HPDE6-E6E7 (cell line): ENCODE data around the gene HOXC5.
"Not testable (repeated sequence)": the region's sequence is repeated elsewhere in the genome, so short reads cannot be mapped to it uniquely, and the experiment has no call there.

Experiments used
- DNase-seq: peaks from one replicate; pipeline ENCODE4 v3.0.0; 2011; ENCODE audit warnings: missing footprints; ENCODE audit errors: extremely low spot score

Gene HOXC5

GRCh38 chr12:54060975-54061778 lies 28.3 kb downstream of the HOXC5 start:
- DNase-seq, result no peak

GRCh38 chr12:54065677-54066076 lies 32.8 kb downstream of the HOXC5 start:
- no peak for DNase-seq

GRCh38 chr12:54066408-54066807 lies 33.6 kb downstream of the HOXC5 start:
- no peak for DNase-seq

- DNase-seq, result no peak
Measured at GRCh38 chr12:54068418-54069070, 35.7 kb downstream of the HOXC5 start.

- no peak for DNase-seq
Measured at GRCh38 chr12:54071942-54072341, 39.1 kb downstream of the HOXC5 start.

GRCh38 chr12:54074308-54074707 lies 41.5 kb downstream of the HOXC5 start:
- no peak for DNase-seq

- DNase-seq, result no peak
Measured at GRCh38 chr12:54075409-54075808, 42.6 kb downstream of the HOXC5 start.

- DNase-seq, result no peak
Measured at GRCh38 chr12:54075974-54076373, 43.1 kb downstream of the HOXC5 start.

GRCh38 chr12:54077843-54078242 lies 45.0 kb downstream of the HOXC5 start:
- DNase-seq, result not testable (repeated sequence)

GRCh38 chr12:54079115-54079514 lies 46.3 kb downstream of the HOXC5 start:
- not testable (repeated sequence) for DNase-seq

- DNase-seq, result not testable (repeated sequence)
Measured at GRCh38 chr12:54080008-54080924, 47.4 kb downstream of the HOXC5 start.

GRCh38 chr12:54081053-54081514 lies 48.2 kb downstream of the HOXC5 start:
- DNase-seq, result not testable (repeated sequence)

- not testable (repeated sequence) for DNase-seq
Measured at GRCh38 chr12:54081581-54082396, 48.9 kb downstream of the HOXC5 start.

GRCh38 chr12:54082397-54082892 lies 49.6 kb downstream of the HOXC5 start:
- no peak for DNase-seq
